HepG2 (cell line): ENCODE data around the gene PRKCB.

Experiments used
- EP300 ChIP-seq, 3 experiments: sonication (generic) in 1 of 3; formaldehyde crosslinking in 1 of 3; IDR thresholded peaks; 2 replicates each; pipeline versions ENCODE4 v1.5.1 to v1.6.1; 2011 to 2020; ENCODE audit warnings: low read depth in 2 of 3, low read length in 2 of 3, borderline replicate concordance in 1 of 3, improper control_type of control experiment in 1 of 3, mild to moderate bottlenecking in 1 of 3, missing genetic modification reagents in 1 of 3, moderate library complexity in 1 of 3
- KAT2B ChIP-seq: fragments of 150-350 bp; IDR thresholded peaks from 2 replicates; pipeline ENCODE4 v1.6.1; 2014; ENCODE audit warnings: low read depth, low read length, borderline replicate concordance
- MED13 ChIP-seq: sonication (generic); formaldehyde crosslinking; IDR thresholded peaks from 2 replicates; pipeline ENCODE4 v1.5.0; 2020; ENCODE audit warnings: missing genetic modification reagents
- NFIB ChIP-seq: sonication (generic); formaldehyde crosslinking; IDR thresholded peaks from 2 replicates; pipeline ENCODE4 v1.9.0; 2021; ENCODE audit warnings: missing genetic modification reagents, mild to moderate bottlenecking, borderline replicate concordance
- POLR2A ChIP-seq, 2 experiments: IDR thresholded peaks; 2 replicates each; pipeline ENCODE4 v1.6.1; 2011; ENCODE audit warnings: low read depth in 2 of 2, low read length in 2 of 2, mild to moderate bottlenecking in 1 of 2, moderate library complexity in 1 of 2; ENCODE audit not compliant: insufficient read depth in 1 of 2
- SUZ12 ChIP-seq: fragments of 150-350 bp; IDR thresholded peaks from 2 replicates; pipeline ENCODE4 v1.6.1; 2014; ENCODE audit warnings: low read depth, low read length
- TEAD2 ChIP-seq: sonication (generic); formaldehyde crosslinking; IDR thresholded peaks from 2 replicates; pipeline ENCODE4 v1.9.0; 2021; ENCODE audit warnings: missing genetic modification reagents
- TRIM22 ChIP-seq: fragments of 450-650 bp; IDR thresholded peaks from 2 replicates; pipeline ENCODE4 v1.6.1; 2017
- YEATS2 ChIP-seq: sonication (generic); formaldehyde crosslinking; IDR thresholded peaks from 2 replicates; pipeline ENCODE4 v1.4.0; 2020; ENCODE audit warnings: missing genetic modification reagents, borderline replicate concordance
- ZNF792 ChIP-seq: IDR thresholded peaks from 2 replicates; pipeline ENCODE4 v1.6.1; 2016
- ZNF883 ChIP-seq: sonication (generic); formaldehyde crosslinking; IDR thresholded peaks from 2 replicates; pipeline ENCODE4 v1.5.1; 2020; ENCODE audit warnings: mild to moderate bottlenecking, missing genetic modification reagents; ENCODE audit errors: not compliant biosample characterization
- ZSCAN20 ChIP-seq: sonication (generic); formaldehyde crosslinking; IDR thresholded peaks from 2 replicates; pipeline ENCODE4 v1.4.0; 2020; ENCODE audit warnings: missing genetic modification reagents, mild to moderate bottlenecking, borderline replicate concordance
- TF ChIP-seq, protein P1 (sequence below): sonication (generic); formaldehyde crosslinking; IDR thresholded peaks from 2 replicates; pipeline ENCODE4 v1.5.0; 2020; ENCODE audit warnings: mild to moderate bottlenecking, missing genetic modification reagents, moderate library complexity
- TF ChIP-seq, protein P2 (sequence below): sonication (generic); formaldehyde crosslinking; IDR thresholded peaks from 2 replicates; pipeline ENCODE4 v1.5.1; 2020; ENCODE audit warnings: missing genetic modification reagents, mild to moderate bottlenecking, borderline replicate concordance

GRCh38 chr16:24146518-24146917 lies 310.7 kb downstream of the PRKCB start:
- no peak for TF ChIP-seq ZNF792
- TF ChIP-seq NFIB (CRISPR knock-in tag), result no peak
- no peak for TF ChIP-seq TRIM22
- no peak for TF ChIP-seq SUZ12
- TF ChIP-seq, protein P1, sequence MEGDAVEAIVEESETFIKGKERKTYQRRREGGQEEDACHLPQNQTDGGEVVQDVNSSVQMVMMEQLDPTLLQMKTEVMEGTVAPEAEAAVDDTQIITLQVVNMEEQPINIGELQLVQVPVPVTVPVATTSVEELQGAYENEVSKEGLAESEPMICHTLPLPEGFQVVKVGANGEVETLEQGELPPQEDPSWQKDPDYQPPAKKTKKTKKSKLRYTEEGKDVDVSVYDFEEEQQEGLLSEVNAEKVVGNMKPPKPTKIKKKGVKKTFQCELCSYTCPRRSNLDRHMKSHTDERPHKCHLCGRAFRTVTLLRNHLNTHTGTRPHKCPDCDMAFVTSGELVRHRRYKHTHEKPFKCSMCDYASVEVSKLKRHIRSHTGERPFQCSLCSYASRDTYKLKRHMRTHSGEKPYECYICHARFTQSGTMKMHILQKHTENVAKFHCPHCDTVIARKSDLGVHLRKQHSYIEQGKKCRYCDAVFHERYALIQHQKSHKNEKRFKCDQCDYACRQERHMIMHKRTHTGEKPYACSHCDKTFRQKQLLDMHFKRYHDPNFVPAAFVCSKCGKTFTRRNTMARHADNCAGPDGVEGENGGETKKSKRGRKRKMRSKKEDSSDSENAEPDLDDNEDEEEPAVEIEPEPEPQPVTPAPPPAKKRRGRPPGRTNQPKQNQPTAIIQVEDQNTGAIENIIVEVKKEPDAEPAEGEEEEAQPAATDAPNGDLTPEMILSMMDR, result no peak
- TF ChIP-seq MED13, result no peak
- TF ChIP-seq, protein P2, sequence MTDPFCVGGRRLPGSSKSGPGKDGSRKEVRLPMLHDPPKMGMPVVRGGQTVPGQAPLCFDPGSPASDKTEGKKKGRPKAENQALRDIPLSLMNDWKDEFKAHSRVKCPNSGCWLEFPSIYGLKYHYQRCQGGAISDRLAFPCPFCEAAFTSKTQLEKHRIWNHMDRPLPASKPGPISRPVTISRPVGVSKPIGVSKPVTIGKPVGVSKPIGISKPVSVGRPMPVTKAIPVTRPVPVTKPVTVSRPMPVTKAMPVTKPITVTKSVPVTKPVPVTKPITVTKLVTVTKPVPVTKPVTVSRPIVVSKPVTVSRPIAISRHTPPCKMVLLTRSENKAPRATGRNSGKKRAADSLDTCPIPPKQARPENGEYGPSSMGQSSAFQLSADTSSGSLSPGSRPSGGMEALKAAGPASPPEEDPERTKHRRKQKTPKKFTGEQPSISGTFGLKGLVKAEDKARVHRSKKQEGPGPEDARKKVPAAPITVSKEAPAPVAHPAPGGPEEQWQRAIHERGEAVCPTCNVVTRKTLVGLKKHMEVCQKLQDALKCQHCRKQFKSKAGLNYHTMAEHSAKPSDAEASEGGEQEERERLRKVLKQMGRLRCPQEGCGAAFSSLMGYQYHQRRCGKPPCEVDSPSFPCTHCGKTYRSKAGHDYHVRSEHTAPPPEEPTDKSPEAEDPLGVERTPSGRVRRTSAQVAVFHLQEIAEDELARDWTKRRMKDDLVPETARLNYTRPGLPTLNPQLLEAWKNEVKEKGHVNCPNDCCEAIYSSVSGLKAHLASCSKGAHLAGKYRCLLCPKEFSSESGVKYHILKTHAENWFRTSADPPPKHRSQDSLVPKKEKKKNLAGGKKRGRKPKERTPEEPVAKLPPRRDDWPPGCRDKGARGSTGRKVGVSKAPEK (CRISPR knock-in tag), result no peak
- TF ChIP-seq ZSCAN20, result no peak
- TF ChIP-seq ZNF883 (CRISPR knock-in tag), result no peak
- no peak for TF ChIP-seq YEATS2 (CRISPR knock-in tag)
- no peak for TF ChIP-seq POLR2A (IDR thresholded peaks at IDR 0.05; ENCODE audit: insufficient read depth in 1 of 2, low read depth in 2 of 2, low read length in 2 of 2)
- no peak for TF ChIP-seq EP300 (IDR thresholded peaks at IDR 0.05; ENCODE audit: low read depth in 2 of 2, low read length in 2 of 2)
- TF ChIP-seq EP300 (CRISPR knock-in tag; IDR thresholded peaks at IDR 0.05; ENCODE audit: borderline replicate concordance), result no peak
- TF ChIP-seq TEAD2 (CRISPR knock-in tag), result no peak
- TF ChIP-seq KAT2B, result no peak
